Activated gamma-delta T cell treated with Interleukin-2 at 50 U/mL for 16 hours (primary cell): Measurements from ENCODE around the gene SLC41A3.
"Not testable (repeated sequence)": the region's sequence is repeated elsewhere in the genome, so short reads cannot be mapped to it uniquely, and the experiment has no call there.

Source experiments
- DNase-seq: peaks from one replicate; pipeline ENCODE4 v3.0.0-alpha.2; 2020

Gene SLC41A3

GRCh38 chr3:125975245-125976002 lies 108.5 kb downstream of the SLC41A3 start:
- not testable (repeated sequence) for DNase-seq

DNA sequence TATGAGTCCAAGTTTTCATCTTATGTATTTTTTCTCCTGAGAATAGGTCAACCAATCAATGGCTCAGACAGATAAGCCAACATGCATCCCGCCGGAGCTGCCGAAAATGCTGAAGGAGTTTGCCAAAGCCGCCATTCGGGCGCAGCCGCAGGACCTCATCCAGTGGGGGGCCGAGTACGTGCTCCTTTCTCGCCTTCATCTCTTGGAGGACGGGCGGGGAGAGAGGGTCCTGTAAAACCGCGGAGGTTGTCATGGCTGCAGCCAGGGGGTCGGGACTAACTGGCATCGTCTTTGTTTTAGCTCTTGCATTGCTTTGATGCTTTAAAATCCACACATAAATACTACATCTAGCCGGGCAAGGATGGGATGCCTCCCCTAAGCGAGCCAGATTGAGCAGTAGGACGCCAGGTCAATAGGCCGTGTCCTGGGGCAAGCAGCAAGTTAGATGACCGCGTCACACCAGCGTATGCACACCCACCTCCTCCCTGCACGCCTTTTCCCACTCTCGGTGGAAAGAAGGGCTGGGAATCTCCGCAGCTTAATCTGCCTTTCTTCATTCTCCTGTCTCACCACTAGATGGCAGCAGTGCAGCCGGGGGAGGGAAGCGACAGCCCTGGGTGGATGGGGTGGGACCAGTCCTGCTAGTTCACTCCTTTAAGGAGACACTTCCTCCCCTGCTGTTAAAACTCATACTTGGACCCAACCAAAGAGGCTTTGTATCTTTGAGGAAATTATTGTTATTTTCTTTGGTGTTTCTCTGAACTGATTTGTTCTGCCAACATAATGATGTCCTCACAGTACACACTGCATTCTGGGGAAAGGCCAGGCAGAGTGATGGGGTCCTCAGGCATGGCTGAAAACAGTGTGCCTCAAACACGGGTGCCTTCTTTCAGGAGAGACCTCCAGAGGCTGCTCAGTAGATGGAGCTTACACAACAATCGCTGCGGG lies 111.7 kb downstream of the SLC41A3 start:
- DNase-seq: peak; percentile 19

- not testable (repeated sequence) for DNase-seq
These were observed 115.0 kb downstream of the SLC41A3 start, which contains the start of gene ROPN1B for GRCh38 chr3:125968701-125969592. Gene ROPN1B (plus strand): TSS chr3:125969178. CDS start chr3:125972055, 2,877 bp downstream.

- not testable (repeated sequence) for DNase-seq
These were observed 115.8 kb downstream of the SLC41A3 start for GRCh38 chr3:125968121-125968520.

- no peak for DNase-seq
These were observed 116.8 kb downstream of the SLC41A3 start for GRCh38 chr3:125967156-125967555.

GRCh38 chr3:125965505-125965904 lies 118.4 kb downstream of the SLC41A3 start:
- no peak for DNase-seq

DNA sequence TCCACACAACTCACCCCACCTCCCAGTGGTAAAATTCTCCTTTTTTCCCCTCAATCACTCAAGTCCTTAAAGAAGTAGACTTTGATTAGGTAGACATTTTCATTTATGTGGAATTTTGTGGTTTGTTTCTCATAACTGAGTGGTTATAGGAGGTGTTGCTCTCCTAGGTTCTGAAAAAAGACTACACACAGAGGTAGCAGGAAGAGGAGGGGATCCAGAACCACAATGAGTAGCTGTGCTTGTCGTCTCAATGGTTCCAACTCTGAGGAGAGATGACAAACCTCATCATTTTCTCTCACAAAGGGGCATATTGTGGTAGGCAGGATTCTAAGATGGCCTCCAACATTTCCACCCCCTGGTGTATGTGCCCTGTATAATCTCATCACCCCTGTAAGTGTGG lies 120.1 kb downstream of the SLC41A3 start:
- DNase-seq: not testable (repeated sequence)

DNA sequence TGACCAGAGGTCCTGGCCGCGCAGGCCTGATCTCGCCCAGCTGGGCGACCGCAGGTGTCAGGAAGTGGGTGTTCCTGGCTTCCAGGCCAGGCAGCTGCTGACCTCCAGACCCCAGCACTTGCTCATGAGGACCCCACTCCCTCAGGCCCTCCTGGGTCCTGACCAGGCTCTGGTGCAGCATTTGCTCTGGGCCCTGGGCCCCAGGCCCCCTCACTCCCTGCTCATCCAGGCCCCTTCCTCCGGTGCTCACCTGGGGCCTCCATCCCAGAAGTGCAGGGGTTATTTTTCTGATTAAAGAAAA lies 122.7 kb downstream of the SLC41A3 start:
- no peak for DNase-seq

- DNase-seq: no peak
These were observed 123.3 kb downstream of the SLC41A3 start for GRCh38 chr3:125960456-125961288.

GRCh38 chr3:125960066-125960424 lies 123.9 kb downstream of the SLC41A3 start:
- no peak for DNase-seq

DNA sequence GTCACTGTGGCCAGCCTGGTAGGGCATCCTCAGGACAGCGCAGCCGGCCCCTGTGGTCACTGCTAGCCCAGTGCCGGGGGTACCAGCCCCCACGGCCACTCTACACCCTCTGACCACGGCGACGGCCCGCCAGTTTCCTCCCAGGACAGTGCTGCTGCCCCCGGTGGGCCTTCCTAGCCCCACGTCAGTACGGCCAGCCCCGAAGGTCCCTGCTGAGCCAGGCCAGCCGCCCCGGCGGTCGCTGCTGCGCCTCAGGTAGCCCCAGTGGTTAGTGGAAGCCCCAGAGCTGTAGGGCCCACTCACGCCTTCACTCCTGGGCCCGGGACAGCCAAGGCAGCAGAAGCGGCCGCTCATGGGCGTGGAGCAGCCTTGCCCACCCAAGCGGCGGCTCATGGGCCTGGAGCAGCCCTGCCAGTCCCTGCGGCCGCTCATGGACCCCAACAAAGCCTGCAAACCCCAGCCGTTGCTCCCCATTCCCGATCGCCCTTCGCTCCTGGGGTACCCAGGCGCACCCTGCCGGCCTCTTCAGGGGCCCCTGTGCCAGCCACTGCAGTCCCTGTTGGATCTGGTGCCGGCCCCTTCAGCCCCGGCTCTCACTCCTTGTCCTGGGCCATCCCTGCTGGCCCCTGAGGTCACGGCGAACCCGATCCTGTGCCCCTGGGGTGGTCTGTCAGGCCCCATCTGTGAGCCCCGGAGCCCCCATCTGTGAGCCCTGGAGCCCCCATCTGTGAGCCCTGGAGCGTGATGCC lies 124.4 kb downstream of the SLC41A3 start:
- no peak for DNase-seq

GRCh38 chr3:125958511-125959316 lies 125.2 kb downstream of the SLC41A3 start:
- no peak for DNase-seq

GRCh38 chr3:125957674-125958510 lies 126.0 kb downstream of the SLC41A3 start:
- no peak for DNase-seq

GRCh38 chr3:125957020-125957419 lies 126.9 kb downstream of the SLC41A3 start:
- not testable (repeated sequence) for DNase-seq
